Measurements from ENCODE around the gene TMPRSS6. TPM values are rescaled to one million over a fixed set of nuclear protein-coding genes. Genes with fewer than 3 reads are reported as not detected.

TMPRSS6 gene
- total and polyA plus RNA-seq, 2 of the 13 experiments (the other 11 are each of a cell fraction or from before 2014, with no cell fraction given), result 4.2 to 4.8 TPM

DNA sequence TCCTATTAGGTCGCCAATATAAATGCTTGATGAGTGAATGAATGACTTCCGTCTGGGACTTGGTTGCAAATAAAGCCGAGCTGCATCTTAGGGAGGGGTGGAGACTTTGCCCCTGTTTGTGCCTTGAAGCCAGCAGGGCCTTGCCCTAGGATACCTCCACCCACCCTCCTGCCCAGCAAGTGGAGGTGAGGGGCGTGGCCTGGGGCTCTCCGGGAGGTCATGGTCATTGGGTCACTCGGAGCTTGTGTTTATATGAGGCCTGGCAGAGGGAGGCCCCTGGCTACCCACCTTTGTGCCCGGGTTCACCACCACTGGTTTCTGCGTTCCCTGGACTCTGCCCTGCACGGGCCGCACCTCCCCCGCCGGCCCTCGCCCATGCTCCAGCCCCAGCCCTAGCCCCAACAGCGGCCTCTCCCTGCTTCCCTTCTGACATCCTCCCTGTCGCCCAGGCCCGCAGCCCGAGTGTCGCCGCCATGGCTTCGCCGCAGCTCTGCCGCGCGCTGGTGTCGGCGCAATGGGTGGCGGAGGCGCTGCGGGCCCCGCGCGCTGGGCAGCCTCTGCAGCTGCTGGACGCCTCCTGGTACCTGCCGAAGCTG lies 85.7 kb downstream of the TMPRSS6 start (continued):
- TF ChIP-seq, protein P1, sequence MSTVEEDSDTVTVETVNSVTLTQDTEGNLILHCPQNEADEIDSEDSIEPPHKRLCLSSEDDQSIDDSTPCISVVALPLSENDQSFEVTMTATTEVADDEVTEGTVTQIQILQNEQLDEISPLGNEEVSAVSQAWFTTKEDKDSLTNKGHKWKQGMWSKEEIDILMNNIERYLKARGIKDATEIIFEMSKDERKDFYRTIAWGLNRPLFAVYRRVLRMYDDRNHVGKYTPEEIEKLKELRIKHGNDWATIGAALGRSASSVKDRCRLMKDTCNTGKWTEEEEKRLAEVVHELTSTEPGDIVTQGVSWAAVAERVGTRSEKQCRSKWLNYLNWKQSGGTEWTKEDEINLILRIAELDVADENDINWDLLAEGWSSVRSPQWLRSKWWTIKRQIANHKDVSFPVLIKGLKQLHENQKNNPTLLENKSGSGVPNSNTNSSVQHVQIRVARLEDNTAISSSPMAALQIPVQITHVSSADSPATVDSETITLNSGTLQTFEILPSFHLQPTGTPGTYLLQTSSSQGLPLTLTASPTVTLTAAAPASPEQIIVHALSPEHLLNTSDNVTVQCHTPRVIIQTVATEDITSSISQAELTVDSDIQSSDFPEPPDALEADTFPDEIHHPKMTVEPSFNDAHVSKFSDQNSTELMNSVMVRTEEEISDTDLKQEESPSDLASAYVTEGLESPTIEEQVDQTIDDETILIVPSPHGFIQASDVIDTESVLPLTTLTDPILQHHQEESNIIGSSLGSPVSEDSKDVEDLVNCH (CRISPR knock-in tag; IDR thresholded peaks at IDR 0.05), result no peak
- TF ChIP-seq RARG (CRISPR knock-in tag; IDR thresholded peaks at IDR 0.05; ENCODE audit: low read depth) (no peak), ISX (CRISPR knock-in tag; conservative IDR thresholded peaks at IDR 0.05) (no peak), PTBP1 (IDR thresholded peaks at IDR 0.05; ENCODE audit: low read depth, low read length, poor library complexity, severe bottlenecking) (no peak), SKIL (CRISPR knock-in tag; IDR thresholded peaks at IDR 0.05; ENCODE audit: borderline replicate concordance) (peak; percentile 59), ZNF121 (CRISPR knock-in tag; IDR thresholded peaks at IDR 0.05) (no peak), HOXA5 (CRISPR knock-in tag; IDR thresholded peaks at IDR 0.05) (peak; percentile 68), NFE2L2 (IDR thresholded peaks at IDR 0.05; ENCODE audit: low read length) (no peak), FOXO4 (CRISPR knock-in tag; conservative IDR thresholded peaks at IDR 0.05) (no peak), SALL1 (CRISPR knock-in tag; IDR thresholded peaks at IDR 0.05) (peak; percentile 91), ZNF629 (CRISPR knock-in tag; conservative IDR thresholded peaks at IDR 0.05) (peak; percentile 82), KMT2A (CRISPR knock-in tag; IDR thresholded peaks at IDR 0.05) (no peak), NFIB (CRISPR knock-in tag; IDR thresholded peaks at IDR 0.05; ENCODE audit: borderline replicate concordance) (no peak), ZNF574 (CRISPR knock-in tag; IDR thresholded peaks at IDR 0.05) (no peak)
- TF ChIP-seq, protein P2, sequence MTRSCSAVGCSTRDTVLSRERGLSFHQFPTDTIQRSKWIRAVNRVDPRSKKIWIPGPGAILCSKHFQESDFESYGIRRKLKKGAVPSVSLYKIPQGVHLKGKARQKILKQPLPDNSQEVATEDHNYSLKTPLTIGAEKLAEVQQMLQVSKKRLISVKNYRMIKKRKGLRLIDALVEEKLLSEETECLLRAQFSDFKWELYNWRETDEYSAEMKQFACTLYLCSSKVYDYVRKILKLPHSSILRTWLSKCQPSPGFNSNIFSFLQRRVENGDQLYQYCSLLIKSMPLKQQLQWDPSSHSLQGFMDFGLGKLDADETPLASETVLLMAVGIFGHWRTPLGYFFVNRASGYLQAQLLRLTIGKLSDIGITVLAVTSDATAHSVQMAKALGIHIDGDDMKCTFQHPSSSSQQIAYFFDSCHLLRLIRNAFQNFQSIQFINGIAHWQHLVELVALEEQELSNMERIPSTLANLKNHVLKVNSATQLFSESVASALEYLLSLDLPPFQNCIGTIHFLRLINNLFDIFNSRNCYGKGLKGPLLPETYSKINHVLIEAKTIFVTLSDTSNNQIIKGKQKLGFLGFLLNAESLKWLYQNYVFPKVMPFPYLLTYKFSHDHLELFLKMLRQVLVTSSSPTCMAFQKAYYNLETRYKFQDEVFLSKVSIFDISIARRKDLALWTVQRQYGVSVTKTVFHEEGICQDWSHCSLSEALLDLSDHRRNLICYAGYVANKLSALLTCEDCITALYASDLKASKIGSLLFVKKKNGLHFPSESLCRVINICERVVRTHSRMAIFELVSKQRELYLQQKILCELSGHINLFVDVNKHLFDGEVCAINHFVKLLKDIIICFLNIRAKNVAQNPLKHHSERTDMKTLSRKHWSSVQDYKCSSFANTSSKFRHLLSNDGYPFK (CRISPR knock-in tag; IDR thresholded peaks at IDR 0.05; ENCODE audit: borderline replicate concordance), result no peak
- TF ChIP-seq, protein P3, sequence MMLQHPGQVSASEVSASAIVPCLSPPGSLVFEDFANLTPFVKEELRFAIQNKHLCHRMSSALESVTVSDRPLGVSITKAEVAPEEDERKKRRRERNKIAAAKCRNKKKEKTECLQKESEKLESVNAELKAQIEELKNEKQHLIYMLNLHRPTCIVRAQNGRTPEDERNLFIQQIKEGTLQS (CRISPR knock-in tag; IDR thresholded peaks at IDR 0.05), result no peak
- TF ChIP-seq, protein P4, sequence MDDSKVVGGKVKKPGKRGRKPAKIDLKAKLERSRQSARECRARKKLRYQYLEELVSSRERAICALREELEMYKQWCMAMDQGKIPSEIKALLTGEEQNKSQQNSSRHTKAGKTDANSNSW (CRISPR knock-in tag; IDR thresholded peaks at IDR 0.05; ENCODE audit: borderline replicate concordance), result no peak
